ENCODE data around the gene PLA2G2C. TPM values are rescaled to one million over a fixed set of nuclear protein-coding genes. Genes with fewer than 3 reads are reported as not detected.

Gene PLA2G2C
- total RNA-seq, 1 donor from 2014 or later, result not detected

GRCh38 chr1:20199403-20199802 is 13.1 kb upstream of the PLA2G2C start:
- no peaks in the 10 kb centered on the region for H3K9me3 ChIP-seq
- intact Hi-C loops (cut with DNase I), result no loop called here
- TF ChIP-seq POLR2AphosphoS5 (IDR thresholded peaks at IDR 0.05; ENCODE audit: insufficient read depth in 1 of 2, low read depth in 1 of 2) (no peak), CTCF (IDR thresholded peaks at IDR 0.05) (no peak), POLR2A (IDR thresholded peaks at IDR 0.05) (no peak)
- H3K4me3 ChIP-seq, result no peak overlapping the region
- H3K36me3 ChIP-seq, result no peaks in the 10 kb centered on the region
- peaks cover 9% of the 10 kb centered on the region for H3K4me1 ChIP-seq
- no peak for DNase-seq (ENCODE audit: extremely low spot score in 2 of 2)
- H3K27me3 ChIP-seq, result no peaks in the 10 kb centered on the region
- no peak overlapping the region for H3K27ac ChIP-seq

- Histone ChIP-seq H3K36me3 (no peaks in the 10 kb centered on the region), H3K4me3 (no peak overlapping the region), H3K27me3 (no peaks in the 10 kb centered on the region), H3K4me1 (peaks cover 11% of the 10 kb centered on the region), H3K27ac (no peak overlapping the region), H3K9me3 (no peaks in the 10 kb centered on the region)
- intact Hi-C loops (cut with DNase I), result no loop called here
- TF ChIP-seq CTCF (IDR thresholded peaks at IDR 0.05) (no peak), POLR2AphosphoS5 (IDR thresholded peaks at IDR 0.05; ENCODE audit: insufficient read depth in 1 of 2, low read depth in 1 of 2) (no peak), POLR2A (IDR thresholded peaks at IDR 0.05) (no peak)
- DNase-seq (ENCODE audit: extremely low spot score in 2 of 2), result no peak
Observed at GRCh38 chr1:20198918-20199317, 12.6 kb upstream of the PLA2G2C start.

- H3K36me3 ChIP-seq, result no peaks in the 10 kb centered on the region
- TF ChIP-seq POLR2A (IDR thresholded peaks at IDR 0.05) (no peak), POLR2AphosphoS5 (IDR thresholded peaks at IDR 0.05; ENCODE audit: insufficient read depth in 1 of 2, low read depth in 1 of 2) (no peak), CTCF (IDR thresholded peaks at IDR 0.05) (no peak)
- no peaks in the 10 kb centered on the region for H3K27me3 ChIP-seq
- intact Hi-C loops (cut with DNase I), result no loop called here
- H3K4me3 ChIP-seq, result no peak overlapping the region
- H3K9me3 ChIP-seq, result no peaks in the 10 kb centered on the region
- H3K4me1 ChIP-seq, result peaks cover 11% of the 10 kb centered on the region
- no peak for DNase-seq (ENCODE audit: extremely low spot score in 2 of 2)
- H3K27ac ChIP-seq, result no peak overlapping the region
Observed at GRCh38 chr1:20198296-20198695, 12.0 kb upstream of the PLA2G2C start.

GRCh38 chr1:20197329-20197791 is 11.0 kb upstream of the PLA2G2C start:
- TF ChIP-seq POLR2AphosphoS5 (IDR thresholded peaks at IDR 0.05; ENCODE audit: insufficient read depth in 1 of 2, low read depth in 1 of 2) (no peak), CTCF (IDR thresholded peaks at IDR 0.05) (no peak), POLR2A (IDR thresholded peaks at IDR 0.05) (no peak)
- Histone ChIP-seq H3K27me3 (no peaks in the 10 kb centered on the region), H3K4me3 (no peak overlapping the region), H3K9me3 (no peaks in the 10 kb centered on the region), H3K4me1 (peaks cover 11% of the 10 kb centered on the region), H3K36me3 (no peaks in the 10 kb centered on the region), H3K27ac (no peak overlapping the region)
- no peak for DNase-seq (ENCODE audit: extremely low spot score in 2 of 2)
- intact Hi-C loops (cut with DNase I), result no loop called here

- intact Hi-C loops (cut with DNase I), result no loop called here
- TF ChIP-seq CTCF (IDR thresholded peaks at IDR 0.05), result no peak
- no peak for TF ChIP-seq POLR2AphosphoS5 (IDR thresholded peaks at IDR 0.05; ENCODE audit: insufficient read depth in 1 of 2, low read depth in 1 of 2)
- no peak for TF ChIP-seq POLR2A (IDR thresholded peaks at IDR 0.05)
- Histone ChIP-seq H3K9me3 (no peaks in the 10 kb centered on the region), H3K4me1 (peaks cover 11% of the 10 kb centered on the region), H3K4me3 (no peak overlapping the region), H3K27me3 (no peaks in the 10 kb centered on the region), H3K27ac (peak overlapping the region; percentile 9), H3K36me3 (no peaks in the 10 kb centered on the region)
- DNase-seq (ENCODE audit: extremely low spot score in 2 of 2), result no peak
Observed at GRCh38 chr1:20195462-20195780, 9.1 kb upstream of the PLA2G2C start.

Data from vagina (tissue), 2 donors.